ENCODE results near the gene MPV17L2.

DNA sequence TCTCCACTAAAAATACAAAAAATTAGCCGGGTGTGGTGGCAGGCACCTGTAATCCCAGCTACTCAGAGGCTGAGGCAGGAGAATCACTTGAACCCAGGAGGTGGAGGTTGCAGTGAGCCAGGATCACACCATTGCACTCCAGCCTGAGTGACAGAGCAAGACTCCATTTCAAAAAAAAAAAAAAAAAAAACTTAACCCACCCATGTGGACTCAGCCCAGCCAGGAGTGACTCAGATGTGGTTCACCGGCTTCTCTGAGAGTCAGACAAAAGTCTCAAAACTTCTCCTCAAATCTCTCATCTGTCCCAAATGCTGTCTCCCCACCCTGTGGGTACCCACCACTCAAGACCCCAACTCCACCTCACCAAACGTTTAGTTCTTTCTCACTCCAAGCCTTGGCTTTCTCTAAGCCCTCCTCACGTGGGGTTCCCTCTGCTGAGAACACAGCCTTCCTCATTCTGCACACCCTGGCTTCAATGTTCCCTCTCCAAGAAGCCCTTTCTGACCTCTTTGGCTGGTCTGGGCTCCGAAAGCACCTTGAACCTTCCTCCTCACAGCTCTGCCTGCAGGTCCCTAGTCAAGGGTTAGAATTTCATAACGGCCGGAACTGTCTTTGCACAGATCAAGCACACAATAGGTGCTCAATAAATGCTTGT lies 21.9 kb downstream of the MPV17L2 start:
- TF ChIP-seq CTCF (conservative IDR thresholded peaks at IDR 0.05; ENCODE audit: low read depth in 2 of 2), result no peak
- no peak for TF ChIP-seq CREB1 (CRISPR knock-in tag; IDR thresholded peaks at IDR 0.05; ENCODE audit: low read depth)
- TF ChIP-seq EZH2phosphoT487 (IDR thresholded peaks at IDR 0.05; ENCODE audit: unreplicated experiment), result no peak

Data from GM23338 (cell line).